Measurements from ENCODE around the gene WDR70.
"Not testable (repeated sequence)": the region's sequence is repeated elsewhere in the genome, so short reads cannot be mapped to it uniquely, and the experiment has no call there.

The WDR70 gene

GRCh38 chr5:37661951-37662350 is 282.8 kb downstream of the WDR70 start:
- no peak for DNase-seq
- in situ Hi-C loops (cut with MboI; ENCODE audit: low pct_unique_long_range_greater_than_20kb, low sequenced_read_pairs): no loop called here

- in situ Hi-C loops (cut with MboI; ENCODE audit: low pct_unique_long_range_greater_than_20kb, low sequenced_read_pairs): no loop called here
- no peak for DNase-seq
Observed at GRCh38 chr5:37662362-37662761, 283.2 kb downstream of the WDR70 start.

- in situ Hi-C loops (cut with MboI; ENCODE audit: low pct_unique_long_range_greater_than_20kb, low sequenced_read_pairs): no loop called here
- no peak for DNase-seq
Observed at GRCh38 chr5:37662789-37663485, 283.8 kb downstream of the WDR70 start.

- in situ Hi-C loops (cut with MboI; ENCODE audit: low pct_unique_long_range_greater_than_20kb, low sequenced_read_pairs): no loop called here
- DNase-seq: no peak
Observed at GRCh38 chr5:37663538-37663937, 284.4 kb downstream of the WDR70 start.

GRCh38 chr5:37664551-37664950 is 285.4 kb downstream of the WDR70 start:
- DNase-seq: no peak
- in situ Hi-C loops (cut with MboI; ENCODE audit: low pct_unique_long_range_greater_than_20kb, low sequenced_read_pairs): no loop called here

GRCh38 chr5:37665272-37665671 is 286.2 kb downstream of the WDR70 start:
- no peak for DNase-seq
- in situ Hi-C loops (cut with MboI; ENCODE audit: low pct_unique_long_range_greater_than_20kb, low sequenced_read_pairs): no loop called here

GRCh38 chr5:37665889-37666288 is 286.8 kb downstream of the WDR70 start:
- in situ Hi-C loops (cut with MboI; ENCODE audit: low pct_unique_long_range_greater_than_20kb, low sequenced_read_pairs): no loop called here
- DNase-seq: no peak

- DNase-seq: no peak
- in situ Hi-C loops (cut with MboI; ENCODE audit: low pct_unique_long_range_greater_than_20kb, low sequenced_read_pairs): no loop called here
Observed at GRCh38 chr5:37667430-37667829, 288.3 kb downstream of the WDR70 start.

- in situ Hi-C loops (cut with MboI; ENCODE audit: low pct_unique_long_range_greater_than_20kb, low sequenced_read_pairs): no loop called here
- DNase-seq: no peak
Observed at GRCh38 chr5:37667846-37668245, 288.7 kb downstream of the WDR70 start.

GRCh38 chr5:37668524-37669047 is 289.5 kb downstream of the WDR70 start:
- in situ Hi-C loops (cut with MboI; ENCODE audit: low pct_unique_long_range_greater_than_20kb, low sequenced_read_pairs): no loop called here
- DNase-seq: no peak

GRCh38 chr5:37672118-37672588 is 293.0 kb downstream of the WDR70 start:
- in situ Hi-C loops (cut with MboI; ENCODE audit: low pct_unique_long_range_greater_than_20kb, low sequenced_read_pairs): not testable (repeated sequence)
- DNase-seq: peak; percentile 94

GRCh38 chr5:37674361-37674760 is 295.2 kb downstream of the WDR70 start:
- in situ Hi-C loops (cut with MboI; ENCODE audit: low pct_unique_long_range_greater_than_20kb, low sequenced_read_pairs); DNase-seq: not testable (repeated sequence)

GRCh38 chr5:37679326-37679725 is 300.2 kb downstream of the WDR70 start:
- in situ Hi-C loops (cut with MboI; ENCODE audit: low pct_unique_long_range_greater_than_20kb, low sequenced_read_pairs); DNase-seq: not testable (repeated sequence)

GRCh38 chr5:37679903-37680302 is 300.8 kb downstream of the WDR70 start:
- DNase-seq; in situ Hi-C loops (cut with MboI; ENCODE audit: low pct_unique_long_range_greater_than_20kb, low sequenced_read_pairs): not testable (repeated sequence)

- in situ Hi-C loops (cut with MboI; ENCODE audit: low pct_unique_long_range_greater_than_20kb, low sequenced_read_pairs): no loop called here
- no peak for DNase-seq
Observed at GRCh38 chr5:37683072-37683471, 304.0 kb downstream of the WDR70 start.

GRCh38 chr5:37685211-37685610 is 306.1 kb downstream of the WDR70 start:
- in situ Hi-C loops (cut with MboI; ENCODE audit: low pct_unique_long_range_greater_than_20kb, low sequenced_read_pairs): no loop called here
- DNase-seq: no peak

- DNase-seq: no peak
- in situ Hi-C loops (cut with MboI; ENCODE audit: low pct_unique_long_range_greater_than_20kb, low sequenced_read_pairs): no loop called here
Observed at GRCh38 chr5:37685816-37686215, 306.7 kb downstream of the WDR70 start.

GRCh38 chr5:37688925-37689324 is 309.8 kb downstream of the WDR70 start:
- in situ Hi-C loops (cut with MboI; ENCODE audit: low pct_unique_long_range_greater_than_20kb, low sequenced_read_pairs); DNase-seq: not testable (repeated sequence)

- DNase-seq; in situ Hi-C loops (cut with MboI; ENCODE audit: low pct_unique_long_range_greater_than_20kb, low sequenced_read_pairs): not testable (repeated sequence)
Observed at GRCh38 chr5:37694333-37694732, 315.2 kb downstream of the WDR70 start.

GRCh38 chr5:37694867-37695266 is 315.7 kb downstream of the WDR70 start:
- in situ Hi-C loops (cut with MboI; ENCODE audit: low pct_unique_long_range_greater_than_20kb, low sequenced_read_pairs): no loop called here
- no peak for DNase-seq

GRCh38 chr5:37695647-37696046 is 316.5 kb downstream of the WDR70 start:
- DNase-seq: no peak
- in situ Hi-C loops (cut with MboI; ENCODE audit: low pct_unique_long_range_greater_than_20kb, low sequenced_read_pairs): no loop called here

All from KBM-7 (cell line).